Neural progenitor cell (in vitro differentiated cells): ENCODE measurements around the gene KRTAP5-6. TPM values are rescaled to one million over a fixed set of nuclear protein-coding genes. Genes with fewer than 3 reads are reported as not detected.

Experiments
- DNase-seq: peaks from one replicate; pipeline ENCODE4 v3.0.0-alpha.2; 2016; ENCODE audit warnings: low spot score
- H2AFZ ChIP-seq: fragments of 200-600 bp; sonication (generic); replicated peaks from 2 replicates; pipeline ENCODE4 v1.6.1; 2016; ENCODE audit warnings: antibody characterized with exemption
- H3F3A ChIP-seq: fragments of 200-600 bp; sonication (generic); 2 replicates; pipeline ENCODE4 v1.6.1; 2016; ENCODE audit warnings: antibody characterized with exemption, low read depth
- H3K27ac ChIP-seq: fragments of 200-600 bp; sonication (generic); 2 replicates; pipeline ENCODE4 v1.5.1; 2016; ENCODE audit warnings: mild to moderate bottlenecking
- H3K27me3 ChIP-seq: fragments of 200-600 bp; sonication (generic); 2 replicates; pipeline ENCODE4 v1.6.1; 2016; ENCODE audit warnings: mild to moderate bottlenecking, moderate library complexity
- H3K36me3 ChIP-seq: fragments of 200-600 bp; sonication (generic); 2 replicates; pipeline ENCODE4 v1.5.1; 2016
- H3K4me1 ChIP-seq: fragments of 200-600 bp; sonication (generic); 2 replicates; pipeline ENCODE4 v1.6.1; 2016; ENCODE audit warnings: mixed run types
- H3K4me2 ChIP-seq: fragments of 200-600 bp; sonication (generic); 2 replicates; pipeline ENCODE4 v1.6.1; 2016
- H3K4me3 ChIP-seq: fragments of 200-600 bp; sonication (generic); 2 replicates; pipeline ENCODE4 v1.5.1; 2016
- H3K79me2 ChIP-seq: fragments of 200-600 bp; sonication (generic); 2 replicates; pipeline ENCODE4 v1.6.1; 2016; ENCODE audit warnings: low read depth
- H3K9ac ChIP-seq: fragments of 200-600 bp; sonication (generic); 2 replicates; pipeline ENCODE4 v1.6.1; 2016
- H3K9me3 ChIP-seq: fragments of 200-600 bp; sonication (generic); 2 replicates; pipeline ENCODE4 v1.5.1; 2016; ENCODE audit warnings: low read depth
- H4K20me1 ChIP-seq: fragments of 200-600 bp; sonication (generic); 2 replicates; pipeline ENCODE4 v1.6.1; 2016; ENCODE audit warnings: low read depth
- H3K27ac Mint-ChIP-seq: 3 replicates; pipeline ENCODE4 v1.8.0; 2021; ENCODE audit warnings: mixed read lengths
- H3K27me3 Mint-ChIP-seq: 2 replicates; pipeline ENCODE4 v1.8.0; 2022; ENCODE audit warnings: low read depth, mild to moderate bottlenecking, inconsistent platforms, moderate library complexity, mixed read lengths; ENCODE audit not compliant: insufficient read depth
- H3K36me3 Mint-ChIP-seq: 3 replicates; pipeline ENCODE4 v1.8.0; 2021; ENCODE audit warnings: mixed read lengths
- H3K4me1 Mint-ChIP-seq: 3 replicates; pipeline ENCODE4 v1.8.0; 2021; ENCODE audit warnings: mixed read lengths
- H3K4me3 Mint-ChIP-seq: 3 replicates; pipeline ENCODE4 v1.8.0; 2021; ENCODE audit warnings: mild to moderate bottlenecking, moderate library complexity, mixed read lengths
- H3K9me3 Mint-ChIP-seq: 3 replicates; pipeline ENCODE4 v1.8.0; 2020; ENCODE audit warnings: mixed read lengths
- CTCF ChIP-seq: fragments of 200-600 bp; sonication (generic); IDR thresholded peaks from 2 replicates; pipeline ENCODE4 v1.5.1; 2017; ENCODE audit warnings: antibody characterized with exemption, mild to moderate bottlenecking
- EZH2 ChIP-seq: fragments of 200-600 bp; sonication (generic); IDR thresholded peaks from 2 replicates; pipeline ENCODE4 v1.6.1; 2017; ENCODE audit warnings: antibody characterized with exemption, mild to moderate bottlenecking, moderate library complexity
- EZH2phosphoT487 ChIP-seq: fragments of 200-600 bp; sonication (generic); IDR thresholded peaks from 2 replicates; pipeline ENCODE4 v1.6.1; 2017; ENCODE audit warnings: antibody characterized with exemption
- total RNA-seq: library from RNA; depleted of rRNA; stranded (reverse); fragments of >200 nt; gene quantifications from 2 replicates; pipeline ENCODE4 v1.2.3, GENCODE V29; 2015; ENCODE audit warnings: low replicate concordance

Gene KRTAP5-6
- total RNA-seq, 1 donor from 2014 or later: not detected

- Histone ChIP-seq H2AFZ (no peak overlapping the region), H3K27ac (no peak overlapping the region), H3F3A (no peaks in the 10 kb centered on the region), H3K4me3 (no peak overlapping the region), H3K79me2 (no peaks in the 10 kb centered on the region), H3K4me1 (no peaks in the 10 kb centered on the region), H3K4me2 (no peak overlapping the region), H4K20me1 (no peaks in the 10 kb centered on the region), H3K27me3 (peaks cover 19% of the 10 kb centered on the region), H3K9ac (no peak overlapping the region), H3K36me3 (no peaks in the 10 kb centered on the region), H3K9me3 (no peaks in the 10 kb centered on the region)
- Mint-ChIP-seq H3K4me1 (peaks cover 7% of the 10 kb centered on the region), H3K36me3 (no peaks in the 10 kb centered on the region), H3K27me3 (peaks cover 9% of the 10 kb centered on the region), H3K4me3 (no peak overlapping the region), H3K9me3 (no peaks in the 10 kb centered on the region), H3K27ac (no peak overlapping the region)
- no peak for TF ChIP-seq EZH2
- no peak for TF ChIP-seq EZH2phosphoT487
- no peak for TF ChIP-seq CTCF
- no peak for DNase-seq
These were observed 40.9 kb upstream of the KRTAP5-6 start for GRCh38 chr11:1656061-1656441.

GRCh38 chr11:1656670-1657069 lies 40.3 kb upstream of the KRTAP5-6 start:
- no peak overlapping the region for H3K27ac Mint-ChIP-seq

GRCh38 chr11:1659506-1659905 lies 37.5 kb upstream of the KRTAP5-6 start:
- Histone ChIP-seq H4K20me1 (no peaks in the 10 kb centered on the region), H3K27ac (no peak overlapping the region), H3K79me2 (no peaks in the 10 kb centered on the region), H2AFZ (no peak overlapping the region), H3F3A (no peaks in the 10 kb centered on the region), H3K9ac (no peak overlapping the region), H3K27me3 (no peaks in the 10 kb centered on the region), H3K4me1 (no peaks in the 10 kb centered on the region), H3K9me3 (no peaks in the 10 kb centered on the region), H3K4me2 (no peak overlapping the region), H3K36me3 (no peaks in the 10 kb centered on the region), H3K4me3 (no peak overlapping the region)
- H3K4me3 Mint-ChIP-seq: no peak overlapping the region
- H3K4me1 Mint-ChIP-seq: peaks cover 7% of the 10 kb centered on the region
- H3K27ac Mint-ChIP-seq: no peak overlapping the region
- peaks cover 10% of the 10 kb centered on the region for H3K27me3 Mint-ChIP-seq
- no peak for DNase-seq
- H3K36me3 Mint-ChIP-seq: no peaks in the 10 kb centered on the region
- TF ChIP-seq EZH2 (no peak), CTCF (no peak), EZH2phosphoT487 (no peak)
- H3K9me3 Mint-ChIP-seq: no peaks in the 10 kb centered on the region

More at GRCh38 chr11:1656670-1657069, 40.3 kb upstream of the KRTAP5-6 start:
- no peaks in the 10 kb centered on the region for H3K9me3 ChIP-seq
- no peaks in the 10 kb centered on the region for H4K20me1 ChIP-seq
- Mint-ChIP-seq H3K9me3 (no peaks in the 10 kb centered on the region), H3K4me3 (no peak overlapping the region), H3K27me3 (peaks cover 7% of the 10 kb centered on the region), H3K36me3 (no peaks in the 10 kb centered on the region), H3K4me1 (peaks cover 7% of the 10 kb centered on the region)
- no peaks in the 10 kb centered on the region for H3K79me2 ChIP-seq
- H3K9ac ChIP-seq: no peak overlapping the region
- no peaks in the 10 kb centered on the region for H3K36me3 ChIP-seq
- H3F3A ChIP-seq: no peaks in the 10 kb centered on the region
- H3K27me3 ChIP-seq: peaks cover 14% of the 10 kb centered on the region
- H3K4me2 ChIP-seq: no peak overlapping the region
- TF ChIP-seq CTCF (no peak), EZH2 (no peak), EZH2phosphoT487 (no peak)
- H2AFZ ChIP-seq: no peak overlapping the region
- no peak overlapping the region for H3K4me3 ChIP-seq
- H3K27ac ChIP-seq: no peak overlapping the region
- H3K4me1 ChIP-seq: no peaks in the 10 kb centered on the region
- DNase-seq: no peak
